ENCODE measurements around the gene POSTN. TPM values are rescaled to one million over a fixed set of nuclear protein-coding genes. Genes with fewer than 3 reads are reported as not detected.

The POSTN gene
- polyA plus RNA-seq, 2 of the 4 experiments (the other 2 are of a cell fraction), result 0.04 TPM; not detected in 1

DNA sequence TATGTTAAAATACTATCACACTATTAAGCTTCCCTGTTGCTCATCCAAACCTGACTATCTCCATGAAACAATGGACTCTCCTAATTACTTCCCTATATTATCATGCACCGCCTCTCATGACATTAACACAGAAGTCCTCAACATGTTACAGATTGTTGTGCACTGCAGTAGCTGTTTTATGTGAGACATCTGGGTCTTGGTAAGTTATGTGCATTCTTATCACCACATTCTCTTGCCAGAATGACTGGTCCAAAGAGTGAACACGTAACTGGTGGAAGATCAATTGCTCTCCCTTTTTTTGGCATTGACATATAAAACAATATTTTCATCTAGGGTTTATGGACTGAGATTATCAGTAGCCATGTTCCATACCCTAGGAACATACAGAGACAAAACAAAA lies 59.4 kb downstream of the POSTN start:
- POLR2A ChIA-PET, result no interaction called here
- no peak for DNase-seq (ENCODE audit: low read depth in 1 of 2, low spot score in 1 of 2)
- no peak overlapping the region for H3K27ac ChIP-seq
- H3K4me3 ChIP-seq, result no peak overlapping the region
- no peaks in the 10 kb centered on the region for H3K4me1 ChIP-seq
- ATAC-seq, result no peak
- no peak for FAIRE-seq
- TF ChIP-seq BCL3 (IDR thresholded peaks at IDR 0.05) (no peak), HOXB5 (CRISPR knock-in tag; IDR thresholded peaks at IDR 0.05) (no peak), HOXA7 (CRISPR knock-in tag; IDR thresholded peaks at IDR 0.05) (no peak), FOSB (CRISPR knock-in tag; IDR thresholded peaks at IDR 0.05) (no peak), CHD2 (IDR thresholded peaks at IDR 0.05; ENCODE audit: low read length, partially characterized antibody) (no peak), BHLHE40 (IDR thresholded peaks at IDR 0.05; ENCODE audit: low read depth, low read length) (no peak), SMC3 (IDR thresholded peaks at IDR 0.05) (no peak), JUNB (IDR thresholded peaks at IDR 0.05) (no peak), TFCP2L1 (CRISPR knock-in tag; IDR thresholded peaks at IDR 0.05) (no peak), ELK1 (IDR thresholded peaks at IDR 0.05; ENCODE audit: low read depth, low read length) (no peak), EP300 (IDR thresholded peaks at IDR 0.05) (no peak), EHMT2 (IDR thresholded peaks at IDR 0.05; ENCODE audit: low read depth) (no peak), KDM1A (IDR thresholded peaks at IDR 0.05; ENCODE audit: low read depth) (no peak), E2F6 (IDR thresholded peaks at IDR 0.05; ENCODE audit: borderline replicate concordance, low read depth) (no peak), NPAS2 (CRISPR knock-in tag; IDR thresholded peaks at IDR 0.05; ENCODE audit: borderline replicate concordance) (no peak)
- TF ChIP-seq, protein P1, sequence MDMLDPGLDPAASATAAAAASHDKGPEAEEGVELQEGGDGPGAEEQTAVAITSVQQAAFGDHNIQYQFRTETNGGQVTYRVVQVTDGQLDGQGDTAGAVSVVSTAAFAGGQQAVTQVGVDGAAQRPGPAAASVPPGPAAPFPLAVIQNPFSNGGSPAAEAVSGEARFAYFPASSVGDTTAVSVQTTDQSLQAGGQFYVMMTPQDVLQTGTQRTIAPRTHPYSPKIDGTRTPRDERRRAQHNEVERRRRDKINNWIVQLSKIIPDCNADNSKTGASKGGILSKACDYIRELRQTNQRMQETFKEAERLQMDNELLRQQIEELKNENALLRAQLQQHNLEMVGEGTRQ (IDR thresholded peaks at IDR 0.05), result no peak
- H3K9me3 ChIP-seq, result no peaks in the 10 kb centered on the region
- no peak overlapping the region for H3K4me2 ChIP-seq
- WGBS (ENCODE audit: missing lambda C conversion rate), result 31% methylated on average over 2 of the region's 2 CpGs
- CTCF ChIA-PET, result interaction anchor here (0.7 kb wide), 1 partner anchor 681 kb away, joined by 3 read pairs; no protein-coding TSS in a partner anchor

DNA sequence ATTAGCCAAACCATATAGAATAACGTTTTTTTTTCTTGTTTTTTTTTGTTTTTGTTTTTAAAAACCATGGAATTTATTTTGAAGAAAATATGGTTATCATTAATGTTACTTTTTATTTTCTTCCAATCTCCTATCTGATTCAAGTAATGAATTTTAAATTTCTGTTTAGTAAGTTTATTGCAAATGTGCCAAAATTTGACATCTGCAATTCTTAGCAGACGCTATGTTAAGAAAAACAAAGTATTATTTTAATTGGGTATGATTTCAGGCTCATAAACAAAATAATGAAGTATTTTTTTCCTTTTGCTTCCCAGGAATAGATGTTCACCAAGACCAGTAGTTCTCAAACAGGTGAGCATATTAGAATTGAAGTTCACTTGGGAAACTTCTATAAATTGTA lies 63.1 kb downstream of the POSTN start:
- ATAC-seq, result no peak
- FAIRE-seq, result no peak
- Histone ChIP-seq H3K9me3 (no peaks in the 10 kb centered on the region), H3K4me1 (no peaks in the 10 kb centered on the region), H3K27ac (no peak overlapping the region), H3K4me2 (no peak overlapping the region), H3K4me3 (no peak overlapping the region)
- DNase-seq (ENCODE audit: low read depth in 1 of 2, low spot score in 1 of 2), result no peak
- 12% methylated on average over 2 of the region's 2 CpGs for WGBS (ENCODE audit: missing lambda C conversion rate)
- CTCF ChIA-PET, result no interaction called here
- POLR2A ChIA-PET, result interaction anchor here (0.5 kb wide), 1 partner anchor 478 kb away, joined by 3 read pairs; no protein-coding TSS in a partner anchor
- TF ChIP-seq RNF2 (IDR thresholded peaks at IDR 0.05; ENCODE audit: borderline replicate concordance, low read depth) (no peak), CBX2 (IDR thresholded peaks at IDR 0.05; ENCODE audit: borderline replicate concordance, low read depth) (no peak), RAD21 (conservative IDR thresholded peaks at IDR 0.05 in 1 of 2, IDR thresholded peaks at IDR 0.05 in 1 of 2) (no peak)
- TF ChIP-seq, protein P1 (IDR thresholded peaks at IDR 0.05), result no peak

DNA sequence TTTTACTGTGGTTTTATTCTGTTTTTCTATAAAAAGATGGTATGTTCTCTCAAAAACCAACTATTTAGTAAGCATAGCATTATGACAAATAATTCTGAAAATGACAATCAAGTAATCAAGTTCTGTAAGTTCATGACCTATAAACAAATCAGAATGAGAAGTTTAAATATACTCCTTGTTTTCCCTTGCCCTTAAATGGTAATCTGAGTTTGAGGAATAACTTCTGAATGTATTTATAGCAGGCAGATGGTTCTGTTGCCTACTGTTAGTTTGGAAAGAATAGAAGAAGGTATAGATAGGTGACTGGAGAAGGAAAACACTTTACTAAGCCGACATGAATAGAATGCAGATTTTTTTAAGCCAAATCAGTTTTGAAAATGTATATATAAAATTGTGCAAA lies 63.9 kb downstream of the POSTN start:
- FAIRE-seq (no peak), DNase-seq (ENCODE audit: low read depth in 1 of 2, low spot score in 1 of 2) (no peak), ATAC-seq (no peak)
- Histone ChIP-seq H3K4me2 (no peak overlapping the region), H3K4me3 (no peak overlapping the region), H3K27ac (no peak overlapping the region), H3K9me3 (no peaks in the 10 kb centered on the region), H3K4me1 (no peaks in the 10 kb centered on the region)
- ChIA-PET CTCF (no interaction called here), POLR2A (no interaction called here)
- WGBS (ENCODE audit: missing lambda C conversion rate), result 16% methylated on average over 1 of the region's 1 CpG
- TF ChIP-seq NFE2L2 (conservative IDR thresholded peaks at IDR 0.05; ENCODE audit: low read length) (no peak), KDM1A (IDR thresholded peaks at IDR 0.05; ENCODE audit: low read depth) (no peak), KDM5A (IDR thresholded peaks at IDR 0.05) (no peak), JUN (IDR thresholded peaks at IDR 0.05) (no peak), CBX8 (IDR thresholded peaks at IDR 0.05) (no peak), FOSL2 (IDR thresholded peaks at IDR 0.05) (no peak), FOSL2 (CRISPR knock-in tag; IDR thresholded peaks at IDR 0.05) (no peak), POLR2A (IDR thresholded peaks at IDR 0.05; ENCODE audit: low read length) (no peak), ZC3H11A (IDR thresholded peaks at IDR 0.05) (no peak)
- TF ChIP-seq, protein P2, sequence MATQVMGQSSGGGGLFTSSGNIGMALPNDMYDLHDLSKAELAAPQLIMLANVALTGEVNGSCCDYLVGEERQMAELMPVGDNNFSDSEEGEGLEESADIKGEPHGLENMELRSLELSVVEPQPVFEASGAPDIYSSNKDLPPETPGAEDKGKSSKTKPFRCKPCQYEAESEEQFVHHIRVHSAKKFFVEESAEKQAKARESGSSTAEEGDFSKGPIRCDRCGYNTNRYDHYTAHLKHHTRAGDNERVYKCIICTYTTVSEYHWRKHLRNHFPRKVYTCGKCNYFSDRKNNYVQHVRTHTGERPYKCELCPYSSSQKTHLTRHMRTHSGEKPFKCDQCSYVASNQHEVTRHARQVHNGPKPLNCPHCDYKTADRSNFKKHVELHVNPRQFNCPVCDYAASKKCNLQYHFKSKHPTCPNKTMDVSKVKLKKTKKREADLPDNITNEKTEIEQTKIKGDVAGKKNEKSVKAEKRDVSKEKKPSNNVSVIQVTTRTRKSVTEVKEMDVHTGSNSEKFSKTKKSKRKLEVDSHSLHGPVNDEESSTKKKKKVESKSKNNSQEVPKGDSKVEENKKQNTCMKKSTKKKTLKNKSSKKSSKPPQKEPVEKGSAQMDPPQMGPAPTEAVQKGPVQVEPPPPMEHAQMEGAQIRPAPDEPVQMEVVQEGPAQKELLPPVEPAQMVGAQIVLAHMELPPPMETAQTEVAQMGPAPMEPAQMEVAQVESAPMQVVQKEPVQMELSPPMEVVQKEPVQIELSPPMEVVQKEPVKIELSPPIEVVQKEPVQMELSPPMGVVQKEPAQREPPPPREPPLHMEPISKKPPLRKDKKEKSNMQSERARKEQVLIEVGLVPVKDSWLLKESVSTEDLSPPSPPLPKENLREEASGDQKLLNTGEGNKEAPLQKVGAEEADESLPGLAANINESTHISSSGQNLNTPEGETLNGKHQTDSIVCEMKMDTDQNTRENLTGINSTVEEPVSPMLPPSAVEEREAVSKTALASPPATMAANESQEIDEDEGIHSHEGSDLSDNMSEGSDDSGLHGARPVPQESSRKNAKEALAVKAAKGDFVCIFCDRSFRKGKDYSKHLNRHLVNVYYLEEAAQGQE (IDR thresholded peaks at IDR 0.05), result no peak
